GM19324 (cell line): Measurements from ENCODE around the gene FBXO2.

ENCODE experiments used
- ATAC-seq: cut with Tn5 transposase; IDR thresholded peaks from one replicate; pipeline ENCODE4 v1.9.1; 2021; ENCODE audit warnings: mild to moderate bottlenecking, moderate library complexity; ENCODE audit not compliant: unreplicated experiment, low FRiP score

FBXO2 gene

DNA sequence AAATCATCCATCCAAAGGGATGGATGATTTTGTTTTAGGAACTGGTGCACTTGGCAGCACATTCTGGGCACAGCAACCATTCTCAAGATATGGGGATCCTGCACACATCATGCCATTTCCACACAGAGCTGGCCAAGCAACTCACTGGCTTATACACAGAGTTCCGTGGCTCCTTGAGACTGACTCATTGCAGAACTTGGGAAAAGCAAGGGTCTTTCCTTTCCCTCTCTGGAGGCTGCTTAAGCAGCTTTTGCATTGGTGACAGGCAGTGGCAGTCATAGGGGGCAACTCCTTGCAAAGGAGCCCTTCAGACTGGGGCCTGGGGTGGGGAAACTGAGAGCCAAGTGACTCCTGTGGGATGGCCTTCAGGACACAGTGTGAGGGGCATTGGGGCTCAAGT lies 28.6 kb upstream of the FBXO2 start:
- ATAC-seq: no peak

DNA sequence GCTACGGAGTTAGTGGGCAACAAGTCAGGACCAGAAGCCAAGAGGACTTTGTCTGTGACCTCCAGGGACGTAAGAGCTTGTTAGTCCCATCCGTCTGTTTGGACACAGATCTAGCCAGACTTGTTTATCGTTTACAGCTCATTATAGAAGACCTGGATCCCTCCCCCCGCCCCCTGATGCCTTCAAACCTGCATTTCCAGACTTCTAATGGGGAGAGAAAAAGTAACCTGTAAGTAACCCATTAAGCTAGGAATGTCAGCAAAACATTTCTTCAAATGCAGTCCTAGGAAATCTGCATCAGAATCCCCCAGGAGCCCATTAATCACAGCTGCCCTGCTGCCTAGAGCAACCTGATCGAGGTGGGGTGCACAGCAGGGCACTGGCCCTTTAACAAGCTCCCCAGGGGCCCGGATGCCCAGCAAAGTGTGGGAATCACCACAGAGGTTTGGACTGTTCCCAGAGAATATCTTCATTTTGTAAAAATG lies 28.1 kb upstream of the FBXO2 start:
- no peak for ATAC-seq

DNA sequence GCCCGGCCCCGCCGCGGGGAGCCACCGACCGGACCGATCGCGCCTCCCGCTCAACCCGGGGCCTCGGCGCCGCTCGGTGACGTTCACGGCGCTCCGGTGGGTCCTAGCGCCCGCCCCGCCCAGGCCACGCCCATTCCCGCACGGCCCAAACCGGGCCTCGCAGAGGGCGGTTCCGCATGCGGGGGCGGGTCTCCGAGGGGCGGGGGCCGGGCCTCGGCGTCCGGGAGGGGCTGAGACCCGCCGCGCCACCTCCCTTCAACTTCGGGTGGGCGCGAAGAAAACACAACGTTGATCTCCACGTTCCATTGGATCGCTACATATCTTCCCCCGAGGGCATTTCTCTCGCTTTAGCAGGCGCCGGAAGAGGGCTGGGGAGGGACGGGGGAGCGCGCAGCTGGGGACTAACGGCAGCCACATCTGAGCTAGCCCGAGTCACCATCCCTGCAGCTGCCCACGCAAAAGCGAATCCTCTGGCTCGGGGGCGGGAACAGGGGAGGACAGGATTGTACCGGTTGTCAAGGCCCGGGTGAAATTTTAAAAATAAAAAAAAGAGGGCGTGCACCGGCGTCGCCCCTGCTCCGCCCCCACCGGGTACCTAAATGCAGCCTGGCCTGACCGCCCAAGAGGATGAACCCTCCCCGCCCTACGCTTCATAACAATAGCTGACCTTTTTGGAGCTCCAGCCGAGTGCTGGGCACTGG lies 27.0 kb upstream of the FBXO2 start, which contains the start of gene MAD2L2:
Gene MAD2L2 (minus strand): TSS at position 78 of the 701 bp plus-strand sequence. CDS start 547 bp downstream, outside the sequence.
- ATAC-seq: peak; percentile 86

DNA sequence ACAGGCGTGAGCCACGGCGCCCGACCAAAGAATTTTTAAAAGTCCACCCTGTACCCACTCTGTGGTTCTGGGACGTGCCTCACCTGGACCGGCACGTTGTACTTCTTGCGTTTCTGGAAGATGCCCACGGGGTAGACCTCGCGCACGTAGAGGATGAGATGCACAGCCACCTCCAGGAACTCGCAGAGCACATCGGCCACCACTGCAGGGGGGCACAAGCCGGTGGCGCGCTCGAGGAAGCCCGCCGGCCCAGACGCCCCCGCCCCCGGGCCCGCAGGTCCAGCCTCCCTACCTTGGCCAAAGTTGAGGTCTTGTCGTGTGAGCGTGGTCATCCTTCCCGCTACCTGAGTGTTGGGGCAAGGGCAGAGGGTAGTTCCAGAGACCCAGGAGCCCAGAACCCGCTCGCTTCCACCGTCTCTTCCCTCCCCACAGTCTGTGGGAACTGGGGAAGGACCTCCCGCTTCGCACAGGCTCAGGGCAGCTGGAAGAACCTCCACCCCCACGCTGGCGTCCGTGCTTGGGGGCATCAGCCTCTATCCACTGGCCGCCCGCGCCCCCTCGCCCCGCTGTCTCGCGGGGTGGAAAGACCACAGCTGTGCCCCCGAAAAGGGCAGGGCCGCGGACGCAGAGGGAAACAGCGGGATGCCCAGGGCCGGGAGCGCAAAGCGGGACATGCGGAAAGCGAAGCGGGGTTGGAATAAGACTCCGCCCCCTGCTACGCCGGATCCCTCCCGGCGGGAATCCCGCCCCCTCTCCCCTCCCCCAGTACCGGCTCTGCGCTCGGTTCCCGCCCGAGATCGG lies 26.2 kb upstream of the FBXO2 start:
- ATAC-seq: peak; percentile 28

DNA sequence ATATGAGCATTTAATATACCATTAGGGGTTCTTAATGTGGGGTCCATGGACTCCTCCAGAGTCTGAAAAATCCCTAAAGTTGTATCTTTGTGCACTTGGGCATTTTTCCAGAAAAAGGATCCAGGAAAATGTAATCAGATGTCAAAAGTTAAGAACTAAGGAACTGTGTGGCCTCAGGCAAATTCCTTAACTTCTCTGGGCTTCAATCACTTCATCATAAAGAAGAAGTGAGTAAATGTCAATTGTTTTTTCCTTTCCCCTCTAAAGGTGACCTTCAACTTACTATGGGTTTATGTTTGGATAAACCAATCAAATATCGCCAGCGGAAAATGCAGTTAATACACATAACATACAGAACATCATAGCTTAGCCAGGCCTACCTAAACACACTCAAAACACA lies 24.2 kb upstream of the FBXO2 start:
- ATAC-seq: no peak

DNA sequence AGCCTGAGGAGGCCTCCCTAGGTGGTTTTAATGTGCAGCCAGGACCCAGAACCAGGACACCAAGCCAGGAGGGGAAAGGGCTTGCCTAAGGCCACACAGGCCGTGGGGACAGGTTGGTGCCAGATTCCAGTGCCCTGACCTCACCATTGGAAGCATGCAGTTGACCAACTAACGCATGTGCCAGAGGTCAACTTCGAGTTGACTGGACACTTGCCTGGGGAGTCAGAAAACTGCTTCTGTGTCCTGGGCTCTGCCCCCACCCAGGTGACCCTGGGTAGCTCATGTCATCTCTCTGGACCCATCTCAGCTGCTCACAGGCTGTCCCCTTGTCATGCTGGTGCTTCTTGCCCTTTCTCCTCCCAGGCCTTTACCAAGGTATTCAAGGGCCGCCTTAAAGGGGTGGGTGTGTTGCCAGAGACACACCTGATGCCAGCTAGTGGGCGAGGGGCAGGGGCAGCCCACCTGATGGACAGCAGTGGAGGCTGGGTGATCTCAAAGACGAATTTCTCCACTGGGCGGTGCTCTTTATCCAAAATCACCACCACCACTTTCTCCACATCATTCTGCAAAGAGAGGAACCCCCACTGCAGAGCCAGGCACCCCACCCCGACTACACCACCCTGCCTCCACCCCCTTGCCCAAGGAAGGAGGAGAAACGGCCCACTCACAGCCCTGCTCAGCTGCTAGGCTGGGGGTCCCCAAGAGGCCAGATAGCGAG lies 22.3 kb upstream of the FBXO2 start:
- ATAC-seq: no peak

DNA sequence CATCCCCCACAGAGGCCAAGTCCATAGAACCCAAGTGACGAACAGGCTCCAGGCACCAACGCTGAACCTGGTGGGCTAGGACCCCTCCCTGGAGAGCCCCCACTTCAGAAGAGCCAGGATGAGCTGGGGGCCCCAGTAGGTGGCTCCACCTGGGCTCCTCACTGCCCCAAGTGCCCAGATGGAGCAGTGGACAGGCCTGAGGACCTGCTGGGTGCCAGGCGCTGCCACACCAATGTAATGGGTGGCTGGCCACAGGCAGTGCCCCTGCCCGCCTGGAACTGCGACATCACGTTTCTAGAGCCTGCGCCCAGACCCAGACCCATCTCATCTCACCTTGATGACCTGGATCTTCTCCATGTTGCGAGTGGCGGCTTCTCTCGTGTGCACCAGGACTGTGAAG lies 21.1 kb upstream of the FBXO2 start:
- no peak for ATAC-seq

DNA sequence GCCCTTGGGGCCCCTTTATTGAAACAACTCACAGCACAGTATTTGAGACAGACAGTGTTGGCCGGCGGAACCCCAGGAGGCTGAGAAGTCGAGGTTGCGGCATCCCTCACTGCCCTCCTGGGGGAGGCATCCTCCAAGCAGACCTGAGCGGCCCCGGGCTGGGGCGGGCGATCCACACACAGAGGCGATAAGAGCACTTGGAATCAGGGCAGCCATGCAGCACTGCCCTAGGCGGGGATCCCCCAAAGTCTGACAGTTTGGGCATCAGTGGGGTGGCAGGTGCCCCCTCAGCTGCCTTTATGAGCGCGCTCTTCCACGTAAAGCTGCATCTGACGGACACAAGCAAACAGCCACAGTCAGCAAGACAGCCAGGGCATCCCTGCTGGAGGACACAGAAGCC lies 20.3 kb upstream of the FBXO2 start:
- no peak for ATAC-seq

DNA sequence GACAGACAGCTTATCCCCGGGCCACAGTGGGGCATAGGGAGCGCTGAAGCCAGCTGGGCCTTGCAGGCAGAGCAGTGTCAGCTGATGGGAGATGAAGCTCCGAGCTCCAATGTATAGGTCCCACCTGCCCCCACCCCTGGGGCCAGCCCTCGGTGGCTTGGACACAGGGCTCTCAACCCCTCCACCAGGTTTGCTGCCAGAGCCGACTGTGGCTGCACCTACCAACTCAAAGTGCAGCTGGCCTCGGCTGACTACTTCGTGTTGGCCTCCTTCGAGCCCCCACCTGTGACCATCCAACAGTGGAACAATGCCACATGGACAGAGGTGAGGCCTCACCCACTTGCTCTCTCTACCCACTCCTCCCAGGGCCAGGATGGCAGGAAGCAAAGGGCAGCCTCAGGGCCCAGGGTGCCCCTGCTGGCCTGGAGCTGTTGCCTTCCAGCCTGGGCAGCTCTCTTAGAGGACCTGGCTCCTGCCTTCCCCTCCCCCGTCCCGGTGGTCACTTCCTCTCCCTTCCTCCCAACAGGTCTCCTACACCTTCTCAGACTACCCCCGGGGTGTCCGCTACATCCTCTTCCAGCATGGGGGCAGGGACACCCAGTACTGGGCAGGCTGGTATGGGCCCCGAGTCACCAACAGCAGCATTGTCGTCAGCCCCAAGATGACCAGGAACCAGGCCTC lies 19.0 kb upstream of the FBXO2 start:
- no peak for ATAC-seq

DNA sequence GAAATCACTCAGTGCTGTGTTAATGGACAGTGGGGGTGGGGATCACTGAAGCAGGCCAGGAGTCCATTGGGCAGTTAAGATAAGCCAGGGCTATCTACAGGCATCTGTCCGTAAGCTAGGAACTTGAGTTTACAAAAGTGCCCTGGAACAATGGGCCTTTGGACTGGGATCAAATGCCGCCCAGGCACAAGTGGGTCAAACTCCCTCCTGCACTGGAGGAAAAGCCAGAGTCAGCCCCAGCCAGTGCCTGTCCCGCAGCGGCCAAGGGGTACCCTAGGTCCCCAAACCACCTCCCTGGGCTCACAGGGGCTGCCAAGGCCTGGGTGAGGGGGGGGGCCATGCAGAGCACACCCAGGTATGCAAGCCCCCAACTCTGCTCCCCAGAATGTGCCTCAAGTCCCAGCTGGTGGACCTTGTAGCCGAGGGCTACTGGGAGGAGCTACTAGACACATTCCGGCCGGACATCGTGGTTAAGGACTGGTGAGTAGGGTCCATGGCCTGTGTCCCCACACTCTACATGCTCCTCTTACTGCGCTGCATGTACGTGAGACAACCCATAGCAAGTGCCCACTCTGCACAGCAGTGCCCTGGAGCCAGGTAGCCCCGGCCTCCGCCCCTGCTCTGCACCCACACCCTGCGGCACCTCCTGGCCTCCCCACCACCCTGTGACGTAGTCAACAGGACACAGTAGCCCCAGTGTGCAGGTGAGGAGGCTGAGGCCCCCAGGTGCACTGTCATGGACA lies 17.5 kb upstream of the FBXO2 start:
- no peak for ATAC-seq

DNA sequence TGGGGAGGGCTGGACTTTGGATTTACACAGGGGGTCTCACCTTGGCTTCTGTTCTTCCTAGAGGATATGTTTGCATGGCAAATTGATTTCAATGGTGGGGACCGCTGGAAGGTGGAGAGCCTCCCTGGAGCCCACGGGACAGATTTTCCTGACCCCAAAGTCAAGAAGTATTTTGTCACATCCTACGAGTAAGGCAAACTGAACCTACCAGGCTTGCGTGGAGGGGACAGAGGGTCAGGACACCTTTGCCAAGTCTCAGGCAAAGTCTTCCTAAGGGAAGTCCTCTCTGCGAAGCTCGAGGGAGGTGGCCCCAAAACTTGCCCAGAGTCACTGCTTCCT lies 16.9 kb upstream of the FBXO2 start:
- no peak for ATAC-seq

DNA sequence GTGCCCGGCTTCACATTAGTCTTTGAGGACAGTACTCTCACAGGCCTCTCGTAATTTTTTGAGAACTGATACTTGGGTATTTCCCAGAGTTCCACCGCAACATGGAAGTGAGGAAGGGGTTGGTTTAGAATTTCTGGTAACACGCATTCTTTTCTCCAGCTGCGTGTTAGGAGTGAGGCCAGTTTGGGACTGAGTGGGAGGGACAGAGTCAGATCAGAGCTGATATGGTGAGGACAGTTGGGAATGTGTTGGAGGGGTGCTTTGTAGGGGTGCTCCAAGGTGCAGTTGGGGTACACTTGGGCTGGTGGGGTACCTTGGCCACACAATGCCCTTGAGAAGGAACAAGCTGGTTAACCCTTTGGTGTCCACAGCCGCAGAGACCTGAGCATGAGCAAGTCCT lies 16.5 kb upstream of the FBXO2 start:
- ATAC-seq: no peak

DNA sequence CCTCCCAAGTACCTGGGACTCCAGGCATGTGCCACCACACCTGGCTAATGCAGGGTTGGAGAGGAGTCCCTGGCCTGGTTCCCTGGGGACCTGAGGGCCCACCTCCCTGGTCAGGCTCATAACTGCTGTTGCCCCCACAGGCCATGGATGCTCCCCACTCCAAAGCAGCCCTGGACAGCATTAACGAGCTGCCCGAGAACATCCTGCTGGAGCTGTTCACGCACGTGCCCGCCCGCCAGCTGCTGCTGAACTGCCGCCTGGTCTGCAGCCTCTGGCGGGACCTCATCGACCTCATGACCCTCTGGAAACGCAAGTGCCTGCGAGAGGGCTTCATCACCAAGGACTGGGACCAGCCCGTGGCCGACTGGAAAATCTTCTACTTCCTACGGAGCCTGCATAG lies 14.3 kb upstream of the FBXO2 start:
- ATAC-seq: no peak

DNA sequence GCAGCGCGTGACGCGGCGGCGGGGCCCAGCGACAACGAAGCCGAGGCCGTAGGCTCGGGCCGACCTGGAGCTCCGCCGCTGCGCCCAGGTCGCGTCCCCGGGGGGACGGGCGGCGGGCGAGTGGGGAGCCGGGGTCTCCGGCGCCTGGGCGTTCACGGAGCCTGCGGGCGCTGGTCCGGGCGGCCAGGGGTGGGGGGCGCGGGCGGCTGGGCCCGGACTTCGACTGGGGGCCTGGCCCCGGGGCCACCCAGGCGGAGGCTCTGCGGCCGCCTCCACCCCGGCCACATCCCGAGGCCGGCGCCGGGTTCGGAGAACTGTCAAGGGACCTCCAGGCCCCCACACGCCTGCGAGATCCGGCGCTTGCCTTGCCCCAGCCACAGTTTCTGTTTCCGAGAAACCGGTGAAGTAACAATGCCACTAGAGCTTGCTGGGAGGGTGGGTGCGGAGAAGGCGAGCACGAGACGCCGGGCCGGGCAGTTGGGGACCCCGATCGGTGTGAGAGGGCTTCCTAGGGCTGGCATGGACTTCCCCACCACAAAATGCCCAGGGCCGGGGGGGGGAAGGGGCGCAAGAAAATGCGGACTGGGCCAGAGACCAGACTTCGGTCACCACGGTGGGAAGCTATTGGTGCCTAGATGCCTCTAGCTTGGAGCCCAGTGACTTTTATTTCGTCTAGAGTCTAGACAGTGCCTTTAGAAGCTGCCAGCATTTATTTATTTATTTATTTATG lies 10.3 kb upstream of the FBXO2 start:
- ATAC-seq: peak; percentile 50

DNA sequence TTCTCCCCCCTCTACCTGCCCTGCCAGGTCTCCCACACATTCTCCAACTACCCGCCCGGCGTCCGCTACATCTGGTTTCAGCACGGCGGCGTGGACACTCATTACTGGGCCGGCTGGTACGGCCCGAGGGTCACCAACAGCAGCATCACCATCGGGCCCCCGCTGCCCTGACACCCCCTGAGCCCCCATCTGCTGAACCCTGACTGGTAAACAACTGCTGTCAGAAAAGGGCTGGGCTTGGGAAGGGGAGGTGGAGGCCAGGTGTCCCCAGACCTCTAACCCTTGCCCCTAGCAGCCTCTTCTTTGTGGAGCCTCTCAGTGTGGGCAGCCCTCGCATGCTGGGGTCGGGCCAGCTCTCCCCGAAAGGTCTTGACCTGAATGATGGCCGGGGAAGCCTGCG lies 6.9 kb upstream of the FBXO2 start:
- no peak for ATAC-seq

DNA sequence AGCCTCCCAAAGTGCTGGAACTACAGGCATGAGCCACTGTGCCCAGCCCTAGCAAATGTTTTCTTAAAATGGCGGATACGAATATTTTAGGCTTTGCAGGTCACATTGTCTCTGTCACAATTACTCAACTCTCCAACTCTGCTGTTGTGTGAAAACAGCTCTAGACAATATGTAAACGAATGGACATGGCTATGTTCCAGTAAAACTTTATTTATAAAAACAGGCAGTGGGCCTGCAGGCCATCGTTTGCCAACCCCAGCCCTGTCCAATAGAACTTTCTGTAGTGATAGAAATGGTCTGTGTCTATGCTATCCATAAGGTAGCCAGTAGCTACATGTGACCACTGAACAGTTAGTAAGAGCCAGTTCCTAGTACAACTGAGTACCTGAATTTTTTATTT lies 5.5 kb upstream of the FBXO2 start:
- ATAC-seq: no peak

DNA sequence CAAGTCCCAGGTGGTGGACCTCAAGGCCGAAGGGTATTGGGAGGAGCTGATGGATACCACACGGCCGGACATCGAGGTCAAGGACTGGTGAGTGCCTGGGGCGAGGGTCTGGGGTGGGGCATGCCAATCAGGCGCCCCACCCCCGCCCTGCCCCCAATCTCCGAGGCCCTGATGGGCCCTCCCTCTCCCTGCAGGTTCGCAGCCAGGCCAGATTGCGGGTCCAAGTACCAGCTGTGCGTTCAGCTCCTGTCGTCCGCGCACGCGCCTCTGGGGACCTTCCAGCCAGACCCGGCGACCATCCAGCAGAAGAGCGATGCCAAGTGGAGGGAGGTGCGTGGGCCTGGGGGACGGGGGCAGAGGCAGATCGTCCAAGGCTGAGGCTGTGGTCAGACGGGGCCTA lies 4.3 kb upstream of the FBXO2 start:
- ATAC-seq: no peak

DNA sequence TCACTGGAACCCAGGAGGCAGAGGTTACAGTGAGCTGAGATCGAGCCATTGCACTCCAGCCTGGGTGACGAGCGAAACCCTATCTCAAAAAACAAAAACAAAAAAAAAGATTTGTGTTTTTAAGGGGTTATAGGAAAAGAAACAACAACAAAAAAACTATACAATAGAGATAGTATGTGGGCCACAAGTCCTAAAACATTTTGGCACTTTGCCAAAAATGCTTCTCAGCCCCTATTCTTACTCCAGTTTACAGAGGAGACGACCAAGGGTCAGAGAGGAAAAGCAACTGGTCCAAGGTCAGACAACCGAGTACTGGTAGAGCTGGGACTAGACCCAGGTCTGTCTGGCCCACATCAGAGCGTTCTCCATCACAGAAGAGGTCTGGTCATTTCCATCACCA lies 3.4 kb upstream of the FBXO2 start:
- ATAC-seq: no peak
